Calu3 (cell line): Measurements from ENCODE around the gene SLC37A4. TPM values are rescaled to one million over a fixed set of nuclear protein-coding genes. Genes with fewer than 3 reads are reported as not detected.

ENCODE experiments used
- BruUV-seq: library from RNA; stranded (reverse); fragments of 400-500 nt; replicated peaks from 2 replicates; lab custom pipeline; 2021; lab: Mats Ljungman, UMichigan
- CTCF ChIA-PET: fragments of 300-600 bp; sonication (Branson Sonifier 250); formaldehyde crosslinking; loops from one replicate; lab custom pipeline; 2022; ENCODE audit warnings: antibody characterized with exemption; lab: Charles Lee
- DNase-seq: peaks from one replicate; pipeline ENCODE4 v3.0.0; 2022
- H3K27ac Mint-ChIP-seq: one replicate; pipeline ENCODE4 v1.8.0; 2022; ENCODE audit warnings: mixed read lengths; ENCODE audit not compliant: unreplicated experiment
- H3K27me3 Mint-ChIP-seq: one replicate; pipeline ENCODE4 v1.8.0; 2022; ENCODE audit warnings: mixed read lengths; ENCODE audit not compliant: unreplicated experiment
- H3K36me3 Mint-ChIP-seq: one replicate; pipeline ENCODE4 v1.8.0; 2022; ENCODE audit warnings: mild to moderate bottlenecking, moderate library complexity, mixed read lengths; ENCODE audit not compliant: insufficient read depth, unreplicated experiment
- H3K4me1 Mint-ChIP-seq: one replicate; pipeline ENCODE4 v1.8.0; 2022; ENCODE audit warnings: mild to moderate bottlenecking, low read depth, mixed read lengths; ENCODE audit not compliant: unreplicated experiment
- H3K4me3 Mint-ChIP-seq: one replicate; pipeline ENCODE4 v1.8.0; 2022; ENCODE audit warnings: mild to moderate bottlenecking, low read depth, moderate library complexity, mixed read lengths; ENCODE audit not compliant: unreplicated experiment
- H3K9me3 Mint-ChIP-seq: one replicate; pipeline ENCODE4 v1.8.0; 2022; ENCODE audit warnings: low read depth, mixed read lengths; ENCODE audit not compliant: unreplicated experiment
- intact Hi-C: fragments of 100-400 bp; cut with micrococcal nuclease; formaldehyde crosslinking; loops from one replicate; pipeline ENCODE4 v1.10.0; 2022; ENCODE audit not compliant: unreplicated experiment
- total RNA-seq: library from RNA; stranded (reverse); gene quantifications from 2 replicates; pipeline ENCODE4 v1.2.3, GENCODE V29; 2022
- TF ChIP-seq, protein P1 (sequence below): fragments of 200-600 bp; IDR thresholded peaks from one replicate; pipeline ENCODE4 v1.8.0; 2022; ENCODE audit warnings: antibody characterized with exemption; ENCODE audit not compliant: unreplicated experiment

Gene SLC37A4
- total RNA-seq, 1 experiment from 2014 or later, result 21.2 TPM

DNA sequence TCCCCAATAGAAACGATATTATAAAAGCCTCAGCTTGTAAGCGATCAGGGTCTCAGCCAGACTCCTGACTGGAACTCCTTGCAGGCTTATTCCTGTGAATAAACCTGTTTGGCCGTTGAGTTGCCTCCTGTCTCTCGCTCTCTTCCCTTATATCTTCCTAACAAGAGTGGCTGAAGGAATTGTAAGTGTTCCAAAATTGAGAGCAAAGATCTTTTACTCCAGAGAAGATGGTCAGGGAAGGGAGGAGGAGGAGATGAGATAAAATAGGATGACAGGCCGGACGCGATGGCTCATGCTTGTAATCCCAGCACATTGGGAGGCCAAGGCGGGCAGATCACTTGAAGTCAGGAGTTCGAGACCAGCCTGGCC, 1.2 kb upstream of the SLC37A4 start:
- Mint-ChIP-seq H3K27ac (no peak overlapping the region), H3K36me3 (peaks cover 16% of the 10 kb centered on the region), H3K4me3 (no peak overlapping the region), H3K4me1 (peaks cover 24% of the 10 kb centered on the region), H3K9me3 (no peaks in the 10 kb centered on the region), H3K27me3 (no peaks in the 10 kb centered on the region)
- BruUV-seq, result no TSS peak
- CTCF ChIA-PET, result interaction anchor here (1.3 kb wide), 1 partner anchor 10 kb away, joined by 4 read pairs; no protein-coding TSS in a partner anchor
- no peak for DNase-seq
- TF ChIP-seq, protein P1, sequence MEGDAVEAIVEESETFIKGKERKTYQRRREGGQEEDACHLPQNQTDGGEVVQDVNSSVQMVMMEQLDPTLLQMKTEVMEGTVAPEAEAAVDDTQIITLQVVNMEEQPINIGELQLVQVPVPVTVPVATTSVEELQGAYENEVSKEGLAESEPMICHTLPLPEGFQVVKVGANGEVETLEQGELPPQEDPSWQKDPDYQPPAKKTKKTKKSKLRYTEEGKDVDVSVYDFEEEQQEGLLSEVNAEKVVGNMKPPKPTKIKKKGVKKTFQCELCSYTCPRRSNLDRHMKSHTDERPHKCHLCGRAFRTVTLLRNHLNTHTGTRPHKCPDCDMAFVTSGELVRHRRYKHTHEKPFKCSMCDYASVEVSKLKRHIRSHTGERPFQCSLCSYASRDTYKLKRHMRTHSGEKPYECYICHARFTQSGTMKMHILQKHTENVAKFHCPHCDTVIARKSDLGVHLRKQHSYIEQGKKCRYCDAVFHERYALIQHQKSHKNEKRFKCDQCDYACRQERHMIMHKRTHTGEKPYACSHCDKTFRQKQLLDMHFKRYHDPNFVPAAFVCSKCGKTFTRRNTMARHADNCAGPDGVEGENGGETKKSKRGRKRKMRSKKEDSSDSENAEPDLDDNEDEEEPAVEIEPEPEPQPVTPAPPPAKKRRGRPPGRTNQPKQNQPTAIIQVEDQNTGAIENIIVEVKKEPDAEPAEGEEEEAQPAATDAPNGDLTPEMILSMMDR, result no peak
- intact Hi-C loops, result no loop called here

DNA sequence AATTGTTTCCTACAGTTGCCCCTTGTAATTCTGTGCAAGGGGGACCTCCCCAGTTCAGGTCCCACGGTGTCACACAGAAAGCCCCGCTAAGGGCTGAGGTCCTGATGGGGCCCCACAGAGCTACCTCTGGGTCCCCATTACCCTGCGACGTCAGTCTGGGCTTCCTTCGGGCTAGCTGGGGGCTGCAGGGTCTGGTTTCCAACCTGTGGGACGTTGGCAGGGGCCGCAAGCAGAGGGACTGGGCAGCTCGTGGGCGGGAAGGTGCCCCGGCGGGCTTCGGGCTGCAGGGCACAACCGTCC, 698 bp downstream of the SLC37A4 start:
- intact Hi-C loops, result no loop called here
- peaks cover 21% of the 10 kb centered on the region for H3K36me3 Mint-ChIP-seq
- TF ChIP-seq, protein P1, result no peak
- peaks cover 24% of the 10 kb centered on the region for H3K4me1 Mint-ChIP-seq
- H3K27me3 Mint-ChIP-seq, result no peaks in the 10 kb centered on the region
- CTCF ChIA-PET, result interaction anchor here (0.6 kb wide), 2 partner anchors 220 to 264 kb away, joined by 3 to 6 read pairs; no protein-coding TSS in a partner anchor
- peak overlapping the region; percentile 76 for H3K4me3 Mint-ChIP-seq
- no peaks in the 10 kb centered on the region for H3K9me3 Mint-ChIP-seq
- peak overlapping the region; percentile 50 for H3K27ac Mint-ChIP-seq
- DNase-seq, result no peak
- no TSS peak for BruUV-seq

DNA sequence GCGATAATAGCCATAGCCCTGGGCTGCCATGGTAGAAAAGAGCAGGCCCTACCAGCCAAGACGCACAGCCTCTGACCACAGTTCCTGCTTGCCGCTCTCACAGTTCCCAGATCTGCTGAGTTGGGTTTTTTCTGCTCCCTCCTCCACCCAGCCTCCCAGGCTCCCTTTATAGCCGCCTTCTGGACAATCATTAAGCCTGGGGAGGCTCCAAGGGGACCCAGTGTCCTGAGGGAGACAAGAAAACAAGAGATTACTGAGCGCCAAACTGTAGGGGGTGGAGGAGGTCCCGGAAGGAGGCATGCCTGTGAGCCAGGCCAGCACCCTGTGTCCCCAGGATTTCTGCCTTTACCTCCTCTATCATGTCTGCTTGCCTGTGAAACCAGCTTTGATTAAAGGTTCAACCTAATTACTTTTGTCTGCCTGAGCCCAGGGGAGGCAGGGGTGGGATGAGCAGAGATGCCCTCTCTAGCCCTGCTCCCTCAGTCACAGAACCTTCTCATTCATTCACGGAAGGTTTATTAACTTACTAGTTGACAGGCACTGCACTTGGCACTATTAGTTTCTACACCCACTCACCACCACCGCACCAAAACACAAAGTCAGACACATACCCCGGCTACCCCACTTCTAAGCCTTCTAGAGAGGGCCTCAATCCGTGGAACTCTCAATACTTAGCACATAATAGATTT, 1.2 kb downstream of the SLC37A4 start:
- TSS peak; percentile 24 for BruUV-seq
- intact Hi-C loops, result no loop called here
- no peaks in the 10 kb centered on the region for H3K9me3 Mint-ChIP-seq
- TF ChIP-seq, protein P1, result no peak
- H3K27me3 Mint-ChIP-seq, result no peaks in the 10 kb centered on the region
- peak overlapping the region; percentile 50 for H3K27ac Mint-ChIP-seq
- H3K4me1 Mint-ChIP-seq, result peaks cover 24% of the 10 kb centered on the region
- peaks cover 22% of the 10 kb centered on the region for H3K36me3 Mint-ChIP-seq
- peak overlapping the region; percentile 76 for H3K4me3 Mint-ChIP-seq
- CTCF ChIA-PET, result interaction anchor here (0.6 kb wide), 1 partner anchor 220 kb away, joined by 6 read pairs; no protein-coding TSS in a partner anchor
- peak; percentile 61 for DNase-seq

DNA sequence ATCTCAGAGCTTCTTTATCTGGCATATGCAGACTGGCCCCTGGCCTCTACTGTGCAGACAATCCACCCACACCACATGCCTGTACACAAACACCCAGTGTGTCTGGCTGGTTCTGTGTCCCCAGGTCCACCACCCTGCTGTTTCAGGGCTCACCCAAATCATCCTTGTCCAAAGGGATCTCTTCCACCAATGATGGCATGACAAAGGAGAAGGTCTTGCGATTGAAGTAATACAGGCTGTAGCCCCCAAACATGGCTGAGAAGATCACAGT, 1.7 kb downstream of the SLC37A4 start:
- CTCF ChIA-PET, result no interaction called here
- Mint-ChIP-seq H3K4me3 (peak overlapping the region; percentile 76), H3K4me1 (peaks cover 24% of the 10 kb centered on the region), H3K27ac (peak overlapping the region; percentile 50), H3K27me3 (no peaks in the 10 kb centered on the region), H3K36me3 (peaks cover 27% of the 10 kb centered on the region), H3K9me3 (no peaks in the 10 kb centered on the region)
- DNase-seq, result no peak
- TF ChIP-seq, protein P1, result no peak
- intact Hi-C loops, result no loop called here
- no TSS peak for BruUV-seq
